Type B pancreatic cell (in vitro differentiated cells): ENCODE results near the gene FSTL3. TPM values are rescaled to one million over a fixed set of nuclear protein-coding genes. Genes with fewer than 3 reads are reported as not detected.

ENCODE experiments used
- DNase-seq: peaks from one replicate; pipeline ENCODE4 v3.0.0; 2021; ENCODE audit warnings: mixed read lengths; ENCODE audit not compliant: unreplicated experiment; ENCODE audit errors: extremely low spot score
- H3K27ac Mint-ChIP-seq: 2 replicates; pipeline ENCODE4 v1.8.0; 2021; ENCODE audit warnings: mild to moderate bottlenecking, mixed read lengths
- H3K27me3 Mint-ChIP-seq: 2 replicates; pipeline ENCODE4 v1.8.0; 2021; ENCODE audit warnings: mixed read lengths
- H3K36me3 Mint-ChIP-seq: 2 replicates; pipeline ENCODE4 v1.8.0; 2021; ENCODE audit warnings: mixed read lengths
- H3K4me1 Mint-ChIP-seq: one replicate; pipeline ENCODE4 v1.8.0; 2021; ENCODE audit warnings: mixed read lengths; ENCODE audit not compliant: unreplicated experiment
- H3K4me3 Mint-ChIP-seq: 2 replicates; pipeline ENCODE4 v1.8.0; 2021; ENCODE audit warnings: mild to moderate bottlenecking, mixed read lengths
- H3K9me3 Mint-ChIP-seq: 2 replicates; pipeline ENCODE4 v1.8.0; 2021; ENCODE audit warnings: mixed read lengths
- total RNA-seq: library from RNA; stranded (reverse); gene quantifications from 2 replicates; pipeline ENCODE4 v1.2.1, GENCODE V29; 2021; ENCODE audit warnings: low replicate concordance
- TF ChIP-seq, protein P1 (sequence below): fragments of 200-600 bp; sonication (generic); conservative IDR thresholded peaks from 2 replicates; pipeline ENCODE4 v1.5.0; 2021; ENCODE audit warnings: antibody characterized with exemption, mild to moderate bottlenecking

Gene FSTL3
- total RNA-seq, 1 donor from 2014 or later, result 11.0 TPM

DNA sequence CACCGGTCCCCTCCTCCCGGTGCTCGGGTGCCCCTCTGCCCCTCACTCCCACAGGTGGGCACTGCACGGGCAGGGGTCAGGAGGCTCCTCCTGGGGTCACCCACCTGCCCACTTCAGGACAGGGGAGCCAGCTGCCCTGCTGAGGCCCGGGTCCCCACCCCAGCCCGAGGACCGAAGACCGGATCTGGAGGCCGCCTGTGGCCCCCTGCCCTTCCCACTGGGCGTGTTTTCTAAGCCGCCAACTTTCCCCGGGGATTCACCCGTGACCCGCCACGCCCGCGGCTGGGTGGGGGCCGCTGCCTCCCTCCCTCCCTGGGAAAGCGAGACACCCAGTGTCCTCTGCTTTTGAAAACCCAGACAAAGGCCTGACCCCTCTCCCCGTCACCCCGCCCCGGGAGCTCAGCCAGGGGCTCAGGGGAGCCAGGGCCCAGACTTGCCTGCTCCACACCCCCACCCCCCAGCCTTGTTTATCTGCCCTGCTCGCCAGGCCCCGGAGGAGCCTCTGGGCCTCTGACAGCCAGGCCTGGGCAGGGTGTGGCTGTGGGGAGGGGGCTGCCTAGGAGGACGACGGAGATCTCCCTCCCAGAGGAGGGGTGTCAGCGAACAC lies 33.9 kb downstream of the FSTL3 start:
- Mint-ChIP-seq H3K27me3 (no peaks in the 10 kb centered on the region), H3K36me3 (no peaks in the 10 kb centered on the region), H3K4me1 (peaks cover 10% of the 10 kb centered on the region), H3K9me3 (no peaks in the 10 kb centered on the region), H3K27ac (no peak overlapping the region), H3K4me3 (no peak overlapping the region)
- no peak for DNase-seq
- TF ChIP-seq, protein P1, sequence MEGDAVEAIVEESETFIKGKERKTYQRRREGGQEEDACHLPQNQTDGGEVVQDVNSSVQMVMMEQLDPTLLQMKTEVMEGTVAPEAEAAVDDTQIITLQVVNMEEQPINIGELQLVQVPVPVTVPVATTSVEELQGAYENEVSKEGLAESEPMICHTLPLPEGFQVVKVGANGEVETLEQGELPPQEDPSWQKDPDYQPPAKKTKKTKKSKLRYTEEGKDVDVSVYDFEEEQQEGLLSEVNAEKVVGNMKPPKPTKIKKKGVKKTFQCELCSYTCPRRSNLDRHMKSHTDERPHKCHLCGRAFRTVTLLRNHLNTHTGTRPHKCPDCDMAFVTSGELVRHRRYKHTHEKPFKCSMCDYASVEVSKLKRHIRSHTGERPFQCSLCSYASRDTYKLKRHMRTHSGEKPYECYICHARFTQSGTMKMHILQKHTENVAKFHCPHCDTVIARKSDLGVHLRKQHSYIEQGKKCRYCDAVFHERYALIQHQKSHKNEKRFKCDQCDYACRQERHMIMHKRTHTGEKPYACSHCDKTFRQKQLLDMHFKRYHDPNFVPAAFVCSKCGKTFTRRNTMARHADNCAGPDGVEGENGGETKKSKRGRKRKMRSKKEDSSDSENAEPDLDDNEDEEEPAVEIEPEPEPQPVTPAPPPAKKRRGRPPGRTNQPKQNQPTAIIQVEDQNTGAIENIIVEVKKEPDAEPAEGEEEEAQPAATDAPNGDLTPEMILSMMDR, result no peak

DNA sequence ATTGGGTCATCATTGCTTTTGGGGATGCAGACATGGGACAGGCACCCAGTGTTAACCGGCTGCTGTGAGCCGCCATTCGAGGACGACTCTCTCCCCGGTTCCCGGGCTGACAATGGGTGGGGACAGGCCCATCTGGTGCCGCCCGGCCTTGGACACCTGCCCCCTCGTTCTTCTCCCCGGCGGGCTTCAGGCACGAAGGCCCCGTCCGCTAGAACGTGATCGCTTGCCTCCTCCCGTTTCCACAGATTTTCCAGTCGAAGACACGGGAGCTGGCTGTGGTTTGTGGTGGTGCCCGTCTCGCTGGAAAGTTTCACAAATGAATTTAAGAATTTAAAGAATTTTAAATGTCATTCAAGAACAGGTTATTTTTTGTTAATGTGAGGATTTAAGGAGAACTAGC lies 34.6 kb downstream of the FSTL3 start:
- no peaks in the 10 kb centered on the region for H3K27me3 Mint-ChIP-seq
- TF ChIP-seq, protein P1, result no peak
- DNase-seq, result no peak
- peaks cover 3% of the 10 kb centered on the region for H3K36me3 Mint-ChIP-seq
- peak overlapping the region; percentile 8 for H3K27ac Mint-ChIP-seq
- no peaks in the 10 kb centered on the region for H3K9me3 Mint-ChIP-seq
- peak overlapping the region; percentile 74 for H3K4me3 Mint-ChIP-seq
- H3K4me1 Mint-ChIP-seq, result peaks cover 10% of the 10 kb centered on the region

GRCh38 chr19:711254-711653 lies 35.1 kb downstream of the FSTL3 start:
- Mint-ChIP-seq H3K27ac (peak overlapping the region; percentile 8), H3K36me3 (peaks cover 5% of the 10 kb centered on the region), H3K27me3 (no peaks in the 10 kb centered on the region), H3K4me3 (peak overlapping the region; percentile 74), H3K9me3 (no peaks in the 10 kb centered on the region), H3K4me1 (peaks cover 10% of the 10 kb centered on the region)
- no peak for DNase-seq
- TF ChIP-seq, protein P1, result no peak

DNA sequence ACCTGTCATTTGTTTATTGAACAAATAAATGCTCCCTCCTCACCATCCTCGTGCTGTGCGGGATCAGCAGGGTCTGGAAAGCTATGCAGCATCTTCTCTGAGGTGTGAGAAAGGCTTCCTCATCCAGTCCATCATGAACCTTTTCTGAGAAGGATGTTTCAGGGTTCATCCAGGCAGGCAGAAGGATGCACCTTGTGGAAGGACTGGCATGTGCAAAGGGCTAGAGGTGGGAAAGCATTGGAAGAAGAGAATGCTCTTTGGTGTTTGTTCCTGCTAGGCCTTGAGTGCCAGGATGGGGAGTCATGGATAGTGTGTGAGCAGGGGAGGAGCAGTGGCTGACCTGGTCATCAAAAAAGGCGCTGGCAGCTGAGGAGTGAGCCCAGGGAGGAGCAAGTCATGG lies 39.2 kb downstream of the FSTL3 start:
- no peaks in the 10 kb centered on the region for H3K27me3 Mint-ChIP-seq
- no peak overlapping the region for H3K27ac Mint-ChIP-seq
- no peak overlapping the region for H3K4me3 Mint-ChIP-seq
- TF ChIP-seq, protein P1, result no peak
- H3K4me1 Mint-ChIP-seq, result peaks cover 18% of the 10 kb centered on the region
- H3K36me3 Mint-ChIP-seq, result peaks cover 5% of the 10 kb centered on the region
- no peak for DNase-seq
- no peaks in the 10 kb centered on the region for H3K9me3 Mint-ChIP-seq

DNA sequence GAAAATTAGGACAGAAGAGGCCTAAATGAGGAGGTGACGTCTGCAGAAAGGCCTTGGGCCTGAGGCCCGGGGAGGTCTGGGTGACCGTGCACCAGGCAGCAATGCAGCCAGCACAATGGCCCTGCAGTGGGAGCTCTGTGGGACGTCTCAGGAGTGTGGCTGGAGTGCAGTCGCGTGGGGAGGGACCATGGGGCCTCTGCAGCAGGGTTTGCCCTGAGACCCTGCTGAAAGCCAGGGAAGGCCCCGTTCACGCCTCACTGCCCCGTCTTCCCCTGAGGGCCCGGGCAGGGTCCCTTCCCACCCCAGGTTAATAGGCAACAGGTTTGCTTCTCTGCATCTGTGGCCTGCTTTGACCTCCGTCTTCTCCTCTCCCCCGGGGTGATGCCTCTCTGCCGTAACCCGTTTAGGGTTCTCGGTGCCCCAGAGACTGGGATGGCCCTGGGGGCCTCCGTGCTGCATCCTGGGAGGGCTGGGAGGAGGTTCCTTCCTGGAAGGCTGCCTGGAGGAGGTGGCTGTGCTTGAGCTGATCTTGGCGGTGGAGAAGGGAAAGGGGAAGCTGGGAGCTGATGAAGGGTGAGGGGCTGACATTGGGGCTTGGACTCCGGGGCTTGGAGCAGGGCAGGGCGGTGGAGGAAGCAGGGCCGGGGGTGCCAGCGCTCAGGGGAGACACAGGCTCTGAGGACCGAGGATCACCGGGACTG lies 42.2 kb downstream of the FSTL3 start:
- peak overlapping the region; percentile 51 for H3K27ac Mint-ChIP-seq
- TF ChIP-seq, protein P1, result no peak
- H3K9me3 Mint-ChIP-seq, result no peaks in the 10 kb centered on the region
- no peaks in the 10 kb centered on the region for H3K27me3 Mint-ChIP-seq
- peaks cover 5% of the 10 kb centered on the region for H3K36me3 Mint-ChIP-seq
- H3K4me1 Mint-ChIP-seq, result peaks cover 8% of the 10 kb centered on the region
- no peak for DNase-seq
- H3K4me3 Mint-ChIP-seq, result peak overlapping the region; percentile 44
